A549 treated with DMSO at 1 μM for 4 hours (cell line): ENCODE data around the gene CUL4A. TPM values are rescaled to one million over a fixed set of nuclear protein-coding genes. Genes with fewer than 3 reads are reported as not detected.

Source experiments
- total RNA-seq: library from RNA; stranded (reverse); fragments of 200-300 nt; extraction: Qiagen RNA extraction; gene quantifications from 5 replicates; pipeline ENCODE4 v1.2.3, GENCODE V29; 2022; ENCODE audit warnings: low read depth

CUL4A gene
- total RNA-seq: 49.7 to 61.1 TPM (median 56.9 TPM) in 5 replicates

GRCh38 chr13:113209336-113209758 is at the start of gene CUL4A:
Gene CUL4A, plus strand, starts transcription at chr13:113209613. Its CDS starts 15 bp downstream, at chr13:113209628.

GRCh38 chr13:113208421-113209335 is 735 bp upstream of the CUL4A start, which contains the start of gene PCID2:
Gene PCID2, minus strand, starts transcription at chr13:113208669. Its CDS starts 35 bp downstream, at chr13:113208634.

DNA sequence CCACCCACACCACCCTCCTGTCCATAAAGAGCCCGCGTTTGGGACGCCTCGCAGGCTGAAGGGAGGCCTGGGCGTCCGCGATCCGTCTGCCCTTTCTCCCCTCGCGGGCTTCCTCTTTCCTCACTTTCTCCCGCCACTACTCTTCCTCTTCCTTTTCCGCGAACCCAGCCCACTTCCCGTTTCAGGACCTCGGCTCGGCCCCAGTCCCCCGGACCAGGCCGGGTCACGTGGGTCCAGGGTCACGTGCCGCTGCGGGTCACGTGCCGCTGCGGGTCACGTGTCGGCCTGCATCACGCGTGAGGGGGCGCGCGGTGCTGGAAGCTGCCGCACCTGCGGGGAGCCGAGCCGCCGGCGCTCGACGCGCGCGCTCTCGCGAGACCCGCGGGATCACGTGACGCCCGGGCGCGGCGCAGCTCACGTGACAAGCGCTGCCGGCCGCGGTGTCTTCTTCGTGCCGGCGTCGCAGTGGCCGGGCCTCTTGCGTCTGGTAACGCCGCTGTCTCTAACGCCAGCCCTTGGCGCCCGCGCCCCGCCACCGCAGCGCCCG is 87.5 kb downstream of the CUL4A start, which contains the start of gene LAMP1:
TSS of gene LAMP1 (plus strand) at position 417 of the 547 bp plus-strand sequence. CDS start 196 bp downstream, outside the sequence.

Other genes with a start within 250 kb of the CUL4A start
- gene MCF2L, start 240.4 kb upstream of the CUL4A start, total RNA-seq: 0.32 to 0.73 TPM (median 0.36 TPM) in 5 replicates
- gene F7, start 103.8 kb upstream of the CUL4A start, total RNA-seq: 0.07 to 0.11 TPM (median 0.10 TPM) in 4 of 5 replicates, not detected in the other
- gene F10, start 86.8 kb upstream of the CUL4A start, total RNA-seq: not detected in 5 replicates
- gene PROZ, start 51.0 kb upstream of the CUL4A start, total RNA-seq: not detected in 5 replicates
- gene PCID2, start 944 bp upstream of the CUL4A start, total RNA-seq: 39.7 to 46.2 TPM (median 44.0 TPM) in 5 replicates
- gene LAMP1, start 87.6 kb downstream of the CUL4A start, total RNA-seq: 79.7 to 93.1 TPM (median 87.4 TPM) in 5 replicates
- gene GRTP1, start 154.5 kb downstream of the CUL4A start, total RNA-seq: 1.2 to 1.7 TPM (median 1.4 TPM) in 5 replicates
- gene ADPRHL1, start 243.9 kb downstream of the CUL4A start, total RNA-seq: 10.7 to 15.5 TPM (median 12.6 TPM) in 5 replicates